M059J (cell line): ENCODE results near the gene RPTOR. TPM values are rescaled to one million over a fixed set of nuclear protein-coding genes. Genes with fewer than 3 reads are reported as not detected.
"Not testable (repeated sequence)": the region's sequence is repeated elsewhere in the genome, so short reads cannot be mapped to it uniquely, and the experiment has no call there.

Source experiments
- DNase-seq: peaks from one replicate; pipeline ENCODE4 v3.0.0-alpha.2; 2012; ENCODE audit warnings: low read depth
- total RNA-seq: library from RNA; depleted of rRNA; stranded (reverse); fragments of >200 nt; shearing (Covaris generic); gene quantifications from 2 replicates; pipeline ENCODE4 v1.2.3, GENCODE V29; 2014

The RPTOR gene
- total RNA-seq, 1 experiment from 2014 or later = 20.8 TPM

- no peak for DNase-seq
Observed at GRCh38 chr17:80860101-80860671, 315.5 kb downstream of the RPTOR start.

- no peak for DNase-seq
Observed at GRCh38 chr17:80860703-80861417, 316.2 kb downstream of the RPTOR start.

DNA sequence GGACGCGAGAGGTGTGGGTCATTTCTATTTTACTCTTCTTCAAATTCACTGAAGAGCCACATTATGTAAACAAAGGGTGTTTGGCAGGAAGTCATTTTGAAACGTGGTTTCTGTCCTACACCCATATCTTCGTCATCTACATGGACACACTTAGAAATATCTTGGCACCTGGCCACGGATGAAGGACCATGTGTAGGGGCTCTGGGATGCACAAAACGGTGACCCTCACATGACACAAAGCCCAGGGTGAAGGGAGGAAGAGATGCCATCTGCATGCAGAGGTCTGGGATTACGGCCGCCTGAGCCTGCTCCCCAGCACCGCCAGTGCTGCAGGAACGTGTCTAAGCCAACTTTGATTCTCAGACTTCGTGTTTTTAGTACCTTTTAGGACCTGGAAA lies 316.8 kb downstream of the RPTOR start:
- DNase-seq = peak; percentile 16

DNA sequence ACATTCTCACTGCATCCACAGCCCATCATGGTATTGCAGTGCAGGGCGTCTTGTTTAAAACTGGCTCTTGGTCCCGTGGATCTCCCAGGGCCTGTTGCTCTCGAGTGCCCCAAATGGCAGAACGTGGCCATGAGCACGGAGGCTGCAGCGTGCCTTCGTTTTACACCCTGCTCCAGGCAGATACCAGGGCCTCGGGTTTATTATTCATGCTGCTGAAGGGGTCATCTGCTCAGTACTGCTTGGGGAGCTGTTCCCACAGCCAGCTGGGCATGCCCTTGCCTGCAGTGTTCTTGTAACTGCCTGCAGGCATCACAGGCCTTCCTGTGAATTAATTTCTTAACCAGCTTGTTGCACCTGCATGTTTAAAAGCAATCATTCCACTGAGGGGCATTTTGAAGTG lies 317.3 kb downstream of the RPTOR start:
- no peak for DNase-seq

DNA sequence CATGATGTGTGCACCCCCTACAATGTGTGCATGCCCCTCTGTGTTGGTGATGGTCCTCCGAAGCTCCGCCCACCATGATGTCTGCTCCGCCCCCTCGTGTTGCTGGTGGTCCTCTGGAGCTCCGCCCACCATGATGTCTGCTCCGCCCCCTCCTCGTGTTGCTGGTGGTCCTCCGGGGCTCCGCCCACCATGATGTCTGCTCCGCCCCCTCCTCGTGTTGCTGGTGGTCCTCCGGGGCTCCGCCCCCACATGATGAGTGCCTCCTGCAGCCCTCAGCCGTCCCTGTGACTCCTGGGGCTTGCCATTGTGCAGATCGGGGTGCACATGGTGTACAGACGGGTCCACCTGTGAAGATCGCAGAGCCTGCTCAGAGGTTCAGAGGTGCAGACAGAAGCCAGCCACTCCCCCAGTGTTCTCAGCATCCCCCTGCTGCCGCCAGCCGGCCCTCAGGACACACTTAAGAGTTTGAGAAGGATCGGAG lies 317.9 kb downstream of the RPTOR start:
- no peak for DNase-seq

DNA sequence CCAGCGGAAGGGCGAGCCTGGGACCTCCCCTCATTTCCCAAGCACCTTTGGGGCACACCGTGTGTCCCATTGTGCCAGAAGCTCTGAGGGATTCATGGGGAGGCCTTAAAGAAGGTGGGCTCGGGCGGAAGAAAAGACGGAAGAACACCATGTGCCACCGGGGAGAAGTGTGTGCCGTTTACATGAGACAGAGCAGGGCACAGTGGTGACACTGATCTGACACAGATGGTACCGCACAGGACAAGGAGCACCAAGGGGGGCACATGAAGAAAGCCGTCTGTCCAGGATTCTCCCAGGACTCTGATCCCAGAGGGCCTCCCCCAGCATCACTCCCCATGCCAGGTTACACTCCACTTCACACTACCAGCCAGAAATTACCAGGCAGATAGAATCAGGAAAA lies 318.3 kb downstream of the RPTOR start:
- DNase-seq = no peak

GRCh38 chr17:80863626-80864025 lies 319.0 kb downstream of the RPTOR start:
- no peak for DNase-seq

DNA sequence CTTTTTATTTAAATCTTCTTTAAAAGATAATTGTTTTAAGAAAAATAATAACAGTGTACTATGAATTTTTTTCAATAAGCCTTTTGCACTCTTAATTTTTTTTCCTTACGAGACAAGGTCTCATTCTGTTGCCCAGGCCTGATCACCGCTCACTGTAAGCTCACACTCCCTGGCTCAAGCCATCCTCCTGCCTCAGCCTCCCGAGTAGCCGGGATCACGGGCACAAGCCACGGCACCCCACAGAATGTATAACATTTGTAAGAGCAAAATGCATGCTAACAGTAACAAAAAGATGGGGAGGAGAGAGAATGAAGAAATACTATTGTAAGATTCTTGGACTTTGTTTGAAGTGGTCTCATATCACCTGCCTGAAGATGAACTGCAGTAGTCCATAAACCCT lies 320.1 kb downstream of the RPTOR start:
- no peak for DNase-seq

GRCh38 chr17:80866050-80866793 lies 321.6 kb downstream of the RPTOR start:
- peak; percentile 64 for DNase-seq

DNA sequence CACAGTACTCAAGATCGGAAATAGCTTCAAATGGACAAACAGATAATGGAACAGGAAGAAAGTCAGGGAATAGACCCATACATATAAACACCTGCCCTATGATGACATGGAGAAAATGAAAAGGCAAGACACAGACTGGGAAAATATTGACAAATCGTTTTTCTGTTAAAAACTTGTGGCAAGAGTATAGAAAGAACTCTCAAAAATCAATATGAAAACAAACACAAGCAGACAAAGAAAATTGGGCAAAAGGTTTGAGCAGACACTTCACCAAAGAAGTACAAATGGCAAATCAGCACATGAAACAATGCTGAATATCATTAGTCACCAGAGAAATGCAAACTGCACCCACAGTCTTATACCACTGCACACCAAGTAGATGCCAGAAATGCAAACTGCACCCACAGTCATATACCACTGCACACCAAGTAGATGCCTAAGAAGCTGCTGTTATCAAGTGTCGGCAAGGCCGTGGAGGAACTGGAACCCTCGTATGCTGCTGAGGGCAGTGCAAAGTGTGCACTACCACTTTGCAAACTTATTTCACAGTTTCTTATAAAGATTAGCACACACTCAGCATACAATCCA lies 323.5 kb downstream of the RPTOR start:
- DNase-seq = no peak

DNA sequence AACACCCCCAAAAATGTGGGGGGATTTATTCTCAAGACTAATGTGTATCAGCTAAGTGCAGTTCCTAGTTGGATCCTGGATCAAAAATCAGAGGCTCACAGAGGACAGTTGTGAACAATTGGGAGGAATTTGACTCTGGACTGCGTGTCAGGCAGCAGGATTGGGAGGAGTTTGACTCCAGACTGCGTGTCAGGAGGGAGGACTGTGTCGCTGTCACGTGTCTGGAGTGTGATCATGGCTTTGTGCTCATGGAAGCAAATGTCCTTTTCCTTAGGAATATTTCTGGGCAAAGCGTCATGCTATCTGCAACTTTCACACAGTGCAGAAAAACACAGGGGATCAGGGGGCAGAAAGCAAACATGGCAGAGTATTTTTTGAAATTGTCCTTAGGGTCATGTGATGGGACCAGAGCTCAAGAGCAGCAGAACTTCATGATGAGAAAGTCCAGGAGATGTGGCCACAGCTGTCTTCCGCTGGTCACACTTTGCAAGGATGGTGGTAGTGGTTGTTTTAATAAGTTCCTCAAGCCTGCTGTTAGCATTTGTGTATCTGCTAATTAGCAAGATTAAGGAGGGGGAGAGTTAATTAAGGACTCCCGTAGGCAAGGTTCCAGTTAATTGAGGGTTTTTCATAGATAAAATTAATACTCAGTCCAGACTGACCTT lies 325.0 kb downstream of the RPTOR start:
- no peak for DNase-seq

DNA sequence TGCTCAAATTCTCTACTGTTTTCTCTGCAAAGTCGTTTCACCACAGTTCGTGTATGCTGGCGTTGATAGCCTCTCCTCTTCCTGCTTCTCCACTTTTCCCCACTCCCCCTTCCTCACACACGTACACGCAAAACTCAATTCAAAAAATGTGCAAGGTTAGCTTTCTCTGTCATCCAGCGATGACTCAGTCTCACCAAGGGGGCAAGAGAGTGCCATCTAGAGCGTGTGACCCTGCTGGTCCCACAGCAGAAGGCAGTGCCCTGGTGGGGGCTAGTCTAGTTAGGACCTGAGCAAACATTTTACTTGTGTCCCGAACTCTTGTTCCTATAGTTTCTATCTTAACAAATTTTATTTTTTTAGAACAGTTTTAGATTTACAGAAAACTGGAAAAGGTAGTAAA lies 325.8 kb downstream of the RPTOR start:
- DNase-seq = no peak

- no peak for DNase-seq
Observed at GRCh38 chr17:80871341-80871740, 326.7 kb downstream of the RPTOR start.

DNA sequence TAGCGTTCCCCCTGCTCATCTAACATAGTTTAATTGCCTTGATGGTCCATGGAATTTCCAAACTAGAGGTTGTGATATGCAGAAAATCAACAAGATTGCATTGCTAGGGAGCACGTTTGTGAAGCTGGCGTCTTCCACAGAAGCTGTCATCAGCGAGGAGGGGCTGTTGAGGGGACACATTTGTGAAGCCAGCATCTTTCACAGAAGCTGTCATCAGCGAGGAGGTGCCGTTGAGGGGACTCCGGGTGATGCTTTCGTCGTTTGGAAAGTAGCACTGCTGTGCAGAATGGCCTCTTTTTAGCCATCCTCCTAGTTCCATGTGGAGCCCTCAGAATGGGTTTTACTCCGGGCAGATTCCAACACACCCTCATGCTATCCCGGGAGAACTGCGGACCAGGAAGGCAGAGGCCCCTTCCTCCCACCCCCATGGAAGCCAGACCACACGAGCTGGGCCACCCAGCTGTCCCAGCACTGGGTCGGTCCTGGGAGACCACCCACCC lies 327.4 kb downstream of the RPTOR start:
- no peak for DNase-seq

- no peak for DNase-seq
Observed at GRCh38 chr17:80872501-80873306, 328.1 kb downstream of the RPTOR start.

DNA sequence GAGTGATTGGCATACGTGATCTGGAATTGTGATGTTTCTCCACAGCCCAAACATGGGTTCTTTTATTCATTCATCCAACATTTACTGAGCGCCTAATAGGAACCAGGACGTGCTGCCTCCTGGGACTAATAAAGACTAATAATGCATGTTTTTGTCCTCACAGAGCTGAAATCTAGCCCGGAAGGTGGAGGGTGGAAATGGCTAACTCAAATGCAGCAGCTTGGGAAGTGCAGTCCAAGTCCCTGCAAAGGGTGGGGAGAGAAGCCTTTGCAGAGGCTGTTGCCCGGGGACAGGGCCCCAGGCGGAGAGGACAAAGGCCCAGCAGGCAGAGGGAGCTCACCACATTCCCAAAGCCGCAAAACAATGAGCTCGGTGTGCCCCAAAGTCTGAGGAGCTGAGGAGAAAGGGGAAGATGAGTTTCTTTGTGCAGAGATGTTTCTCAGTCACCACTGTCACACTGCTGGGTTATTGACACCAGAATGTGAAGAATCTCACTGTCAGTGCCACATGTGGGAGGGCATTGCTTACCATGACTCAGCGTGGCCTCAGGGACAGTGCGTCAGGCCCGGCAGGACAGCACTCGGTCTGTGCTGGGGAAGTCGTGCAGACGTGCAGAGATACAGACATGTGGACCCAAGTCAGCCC lies 328.8 kb downstream of the RPTOR start:
- peak; percentile 42 for DNase-seq

DNA sequence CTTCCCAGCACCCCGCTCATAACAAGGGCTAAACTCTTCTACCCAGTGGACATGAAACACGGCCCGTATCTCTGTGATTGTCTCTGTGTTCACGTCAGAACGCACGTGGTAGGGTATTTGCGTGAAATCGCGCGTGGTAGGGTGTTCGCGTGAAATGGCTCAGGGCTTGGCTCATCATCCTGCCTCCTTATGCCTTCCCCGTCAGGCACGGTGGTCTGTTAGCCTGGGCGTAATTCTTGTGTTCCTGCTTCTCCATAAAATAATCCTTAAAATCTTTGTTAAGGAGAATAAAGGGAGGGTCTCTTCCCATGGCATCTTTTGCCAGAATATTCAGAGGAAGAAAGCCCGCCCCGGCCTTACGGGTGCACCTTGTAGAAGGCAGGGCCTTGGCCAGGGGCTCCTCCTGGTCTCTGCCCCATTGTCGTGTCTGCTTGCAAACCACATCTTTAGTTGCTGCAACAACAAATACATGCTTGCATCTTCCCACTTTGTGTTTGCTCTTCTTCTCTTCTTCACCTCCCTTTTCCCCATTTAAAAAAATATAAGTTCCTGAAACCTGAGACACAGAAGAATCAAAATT lies 330.3 kb downstream of the RPTOR start:
- DNase-seq = no peak

- DNase-seq = not testable (repeated sequence)
Observed at GRCh38 chr17:80875480-80875995, 330.9 kb downstream of the RPTOR start.

- DNase-seq = not testable (repeated sequence)
Observed at GRCh38 chr17:80876456-80876949, 331.9 kb downstream of the RPTOR start.
